Ectodermal cell (in vitro differentiated cells): ENCODE results near the gene PIP5K1C.
A peak's percentile ranks its signal among the peaks of the same experiment; 100 is the strongest.
"Not testable (repeated sequence)": the region's sequence is repeated elsewhere in the genome, so short reads cannot be mapped to it uniquely, and the experiment has no call there.

Experiments
- H3K27ac ChIP-seq: 2 replicates; pipeline ENCODE4 v1.7.0; 2013; ENCODE audit warnings: mild to moderate bottlenecking, low read depth, low read length; ENCODE audit not compliant: insufficient read depth, poor library complexity, severe bottlenecking
- H3K27me3 ChIP-seq: 2 replicates; pipeline ENCODE4 v1.7.0; 2013; ENCODE audit warnings: mild to moderate bottlenecking, low read length; ENCODE audit not compliant: insufficient read depth, control insufficient read depth, poor library complexity, severe bottlenecking
- H3K36me3 ChIP-seq: one replicate; pipeline ENCODE4 v1.7.0; 2013; ENCODE audit warnings: low read length; ENCODE audit not compliant: control insufficient read depth, insufficient read depth
- H3K4me1 ChIP-seq: one replicate; pipeline ENCODE4 v1.7.0; 2013; ENCODE audit warnings: low read length; ENCODE audit not compliant: control insufficient read depth, insufficient read depth
- H3K4me3 ChIP-seq: 2 replicates; pipeline ENCODE4 v1.7.0; 2013; ENCODE audit warnings: low read depth, low read length, control low read depth; ENCODE audit not compliant: insufficient read depth
- H3K9me3 ChIP-seq: 2 replicates; pipeline ENCODE4 v1.7.0; 2013; ENCODE audit warnings: mild to moderate bottlenecking, low read length, moderate library complexity; ENCODE audit not compliant: control insufficient read depth
- WGBS, 2 experiments: methylation state at CpG; one replicate each; pipeline ENCODE4 v1.1.7; 2013; ENCODE audit warnings: missing lambda C conversion rate in 2 of 2; 5-methylcytosine and 5-hydroxymethylcytosine counted together

Gene PIP5K1C

DNA sequence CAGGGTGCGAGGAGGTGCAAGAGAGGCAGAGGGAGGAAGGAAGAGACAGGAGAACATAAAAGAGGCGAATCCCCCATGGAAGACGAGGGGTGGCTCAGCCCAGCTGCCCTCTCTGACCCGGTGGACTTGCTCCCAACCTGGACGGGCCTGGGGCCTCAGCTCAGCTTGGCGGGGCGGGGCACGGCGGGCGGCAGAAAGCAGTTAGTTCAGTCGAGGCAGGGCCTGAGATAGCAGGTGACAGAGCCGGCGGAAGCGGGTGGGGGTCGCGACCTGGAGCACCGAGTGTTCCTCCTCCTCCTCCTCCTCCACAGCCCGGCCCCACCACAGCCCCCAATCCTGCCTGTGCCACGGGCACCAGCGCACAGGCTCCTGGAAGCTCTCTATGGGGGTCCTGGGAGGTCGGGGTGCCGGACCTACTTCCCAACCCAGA lies 66.7 kb downstream of the PIP5K1C start:
- Histone ChIP-seq H3K36me3 (no peaks in the 10 kb centered on the region), H3K9me3 (no peaks in the 10 kb centered on the region), H3K4me3 (no peak overlapping the region), H3K4me1 (no peaks in the 10 kb centered on the region), H3K27ac (no peak overlapping the region), H3K27me3 (no peaks in the 10 kb centered on the region)
- 93 to 97% methylated on average over 22 of the region's 22 CpGs for WGBS, 2 experiments

DNA sequence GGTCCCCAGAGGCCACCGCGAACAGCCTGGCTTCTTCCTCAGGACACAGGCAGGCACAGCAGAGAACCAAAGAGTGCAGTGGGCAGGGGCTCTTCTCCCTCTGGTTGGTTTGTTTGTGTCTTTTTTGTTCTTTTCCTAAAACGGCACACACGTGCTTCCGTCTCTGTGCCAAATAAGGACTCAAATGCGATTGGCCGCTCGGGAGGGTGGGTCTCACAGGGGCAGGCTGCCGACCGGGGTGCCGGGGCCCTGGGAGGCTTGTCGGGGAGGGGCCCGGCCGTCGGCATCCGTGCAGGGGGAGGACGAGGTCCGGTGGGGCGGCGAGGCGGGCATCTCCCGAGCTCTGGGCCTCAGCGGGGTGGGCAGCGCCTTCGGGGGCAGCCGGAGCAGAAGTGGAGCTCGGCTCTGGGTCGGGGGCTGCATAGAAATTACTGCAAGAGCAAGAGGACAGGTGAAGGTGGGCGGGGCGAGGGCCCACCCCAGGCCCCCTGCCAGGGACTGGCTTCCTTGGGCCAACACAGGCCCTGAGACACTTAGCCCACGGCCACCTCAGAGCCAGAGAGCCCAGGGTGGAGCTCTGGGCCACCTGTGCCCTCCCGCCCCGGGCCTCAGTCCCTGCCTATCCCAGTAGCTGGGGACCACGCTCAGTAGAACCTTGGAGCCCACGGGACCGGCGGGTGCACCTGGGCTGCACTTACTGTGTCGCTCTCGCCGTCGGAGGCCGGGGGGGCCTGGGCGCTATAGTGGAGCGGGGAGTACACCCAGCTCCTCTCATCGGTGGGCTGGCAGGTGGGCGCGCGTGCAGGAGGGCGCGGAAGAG lies 67.3 kb downstream of the PIP5K1C start:
- Histone ChIP-seq H3K4me3 (no peak overlapping the region), H3K36me3 (no peaks in the 10 kb centered on the region)

DNA sequence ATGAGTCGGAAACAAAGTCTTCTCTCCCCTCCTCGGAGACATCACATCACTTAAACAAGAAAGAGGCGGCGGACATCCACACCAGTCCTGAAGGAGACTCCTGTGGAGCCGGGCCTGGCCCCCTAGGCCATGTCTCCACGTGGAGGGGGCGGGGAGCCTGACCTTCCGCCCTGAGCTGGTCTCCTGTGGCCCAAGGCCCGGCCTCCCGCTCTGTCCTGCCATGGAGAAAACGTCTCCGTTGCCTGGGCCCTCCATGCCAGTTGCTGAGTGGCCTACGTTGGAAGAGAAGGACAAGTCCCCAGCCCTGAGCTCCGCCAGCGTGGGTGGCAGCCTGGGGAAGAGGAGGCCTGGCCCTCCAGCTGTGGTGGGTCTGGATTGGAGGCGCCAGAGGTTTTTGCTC lies 68.2 kb downstream of the PIP5K1C start:
- H3K27me3 ChIP-seq: no peaks in the 10 kb centered on the region
- no peak overlapping the region for H3K27ac ChIP-seq
- WGBS, 2 experiments: 92 to 94% methylated on average over 16 of the region's 16 CpGs
- H3K9me3 ChIP-seq: no peaks in the 10 kb centered on the region
- no peaks in the 10 kb centered on the region for H3K36me3 ChIP-seq
- H3K4me1 ChIP-seq: no peaks in the 10 kb centered on the region
- no peak overlapping the region for H3K4me3 ChIP-seq

More for the DNA sequence above, 67.3 kb downstream of the PIP5K1C start:
- no peaks in the 10 kb centered on the region for H3K9me3 ChIP-seq
- 96% methylated on average over 50 of the region's 50 CpGs for WGBS, 2 experiments
- no peak overlapping the region for H3K27ac ChIP-seq
- no peaks in the 10 kb centered on the region for H3K4me1 ChIP-seq
- H3K27me3 ChIP-seq: no peaks in the 10 kb centered on the region

DNA sequence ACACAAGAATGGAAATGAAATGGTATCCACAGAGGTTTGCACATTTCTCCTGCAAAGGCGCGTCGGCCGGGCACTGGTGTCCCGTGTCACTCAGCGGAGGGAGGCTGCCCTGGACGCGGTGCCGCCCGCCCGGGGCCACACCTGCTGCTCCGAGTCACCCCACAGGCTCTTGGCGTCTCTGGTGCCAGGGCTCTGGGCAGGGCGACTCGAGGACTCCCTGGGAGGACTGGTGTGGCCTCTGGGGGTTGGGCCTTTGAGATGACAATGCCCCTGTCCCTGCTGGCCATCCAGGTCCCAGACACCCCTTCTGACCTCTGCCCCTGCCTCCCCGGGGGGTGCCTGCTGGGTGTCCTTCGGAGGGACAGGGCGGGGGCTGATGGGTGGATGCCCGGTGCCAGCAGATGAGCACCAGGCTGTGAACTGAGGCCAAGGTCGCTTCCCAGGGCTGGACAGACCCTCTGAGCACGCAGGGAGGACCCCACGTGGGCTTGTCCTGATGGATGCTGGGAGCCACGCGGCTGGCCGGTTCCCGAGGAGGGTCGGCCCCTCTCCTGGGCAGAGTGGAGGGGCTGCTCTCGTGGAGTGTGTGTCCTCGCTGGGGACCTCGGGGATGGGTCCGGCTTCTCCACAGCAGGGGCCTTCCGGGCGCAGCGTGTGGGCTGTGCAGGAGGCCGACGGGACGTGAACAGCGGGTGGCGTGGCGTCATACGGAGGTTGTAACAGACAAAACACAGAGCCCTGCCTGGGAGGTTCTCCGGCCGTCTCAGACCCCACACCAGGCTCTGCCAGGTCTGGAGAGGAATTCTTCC lies 69.0 kb downstream of the PIP5K1C start:
- no peaks in the 10 kb centered on the region for H3K36me3 ChIP-seq
- H3K27me3 ChIP-seq: no peaks in the 10 kb centered on the region
- whole genome bisulfite sequencing, 2 experiments: 94% methylated on average over 43 of the region's 43 CpGs
- no peaks in the 10 kb centered on the region for H3K4me1 ChIP-seq
- H3K4me3 ChIP-seq: no peak overlapping the region
- H3K27ac ChIP-seq: no peak overlapping the region
- no peaks in the 10 kb centered on the region for H3K9me3 ChIP-seq

DNA sequence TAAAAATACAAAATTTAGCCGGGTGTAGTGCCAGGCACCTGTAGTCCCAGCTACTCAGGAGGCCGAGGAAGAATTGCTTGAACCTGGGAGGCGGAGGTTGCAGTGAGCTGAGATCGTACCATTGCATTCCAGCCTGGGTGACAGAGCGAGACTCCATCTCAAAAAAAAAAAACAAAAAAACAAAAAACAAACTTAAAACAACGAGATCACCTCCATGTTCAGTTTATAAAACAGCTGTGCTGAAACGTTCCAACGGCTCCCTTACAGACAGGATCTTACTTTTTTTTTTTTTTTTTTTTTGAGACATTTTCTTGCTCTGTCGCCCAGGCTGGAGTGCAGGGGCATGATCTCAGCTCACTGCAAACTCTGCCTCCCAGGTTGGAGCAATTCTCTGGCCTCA lies 71.5 kb downstream of the PIP5K1C start:
- 87 to 90% methylated on average over 9 of the region's 9 CpGs for WGBS, 2 experiments
- not testable (repeated sequence) for H3K4me1 ChIP-seq, H3K27ac ChIP-seq, H3K27me3 ChIP-seq, H3K9me3 ChIP-seq, H3K4me3 ChIP-seq, H3K36me3 ChIP-seq

DNA sequence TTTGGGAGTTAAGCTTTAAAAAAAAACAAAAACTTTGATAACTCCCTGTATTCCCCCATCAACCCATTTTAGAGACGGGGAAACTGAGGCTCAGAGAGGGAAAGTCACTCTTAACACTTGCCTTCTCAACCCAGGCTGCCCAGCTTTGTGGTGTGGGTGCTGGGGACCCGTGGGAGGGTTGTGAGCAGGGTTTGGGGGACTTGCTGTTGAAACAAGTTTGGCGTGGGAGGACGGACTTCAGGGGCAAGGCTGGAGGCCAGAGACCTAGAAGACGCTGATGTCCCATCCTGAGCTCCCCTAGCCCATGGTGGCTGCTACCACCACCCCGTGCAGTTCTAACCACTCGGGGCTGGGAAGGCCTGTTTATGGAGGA lies 72.9 kb downstream of the PIP5K1C start:
- no peaks in the 10 kb centered on the region for H3K9me3 ChIP-seq
- H3K27ac ChIP-seq: no peak overlapping the region
- peaks cover 4% of the 10 kb centered on the region for H3K4me1 ChIP-seq
- WGBS, 2 experiments: 75 to 83% methylated on average over 7 of the region's 7 CpGs
- H3K27me3 ChIP-seq: no peaks in the 10 kb centered on the region
- H3K4me3 ChIP-seq: no peak overlapping the region
- no peaks in the 10 kb centered on the region for H3K36me3 ChIP-seq

DNA sequence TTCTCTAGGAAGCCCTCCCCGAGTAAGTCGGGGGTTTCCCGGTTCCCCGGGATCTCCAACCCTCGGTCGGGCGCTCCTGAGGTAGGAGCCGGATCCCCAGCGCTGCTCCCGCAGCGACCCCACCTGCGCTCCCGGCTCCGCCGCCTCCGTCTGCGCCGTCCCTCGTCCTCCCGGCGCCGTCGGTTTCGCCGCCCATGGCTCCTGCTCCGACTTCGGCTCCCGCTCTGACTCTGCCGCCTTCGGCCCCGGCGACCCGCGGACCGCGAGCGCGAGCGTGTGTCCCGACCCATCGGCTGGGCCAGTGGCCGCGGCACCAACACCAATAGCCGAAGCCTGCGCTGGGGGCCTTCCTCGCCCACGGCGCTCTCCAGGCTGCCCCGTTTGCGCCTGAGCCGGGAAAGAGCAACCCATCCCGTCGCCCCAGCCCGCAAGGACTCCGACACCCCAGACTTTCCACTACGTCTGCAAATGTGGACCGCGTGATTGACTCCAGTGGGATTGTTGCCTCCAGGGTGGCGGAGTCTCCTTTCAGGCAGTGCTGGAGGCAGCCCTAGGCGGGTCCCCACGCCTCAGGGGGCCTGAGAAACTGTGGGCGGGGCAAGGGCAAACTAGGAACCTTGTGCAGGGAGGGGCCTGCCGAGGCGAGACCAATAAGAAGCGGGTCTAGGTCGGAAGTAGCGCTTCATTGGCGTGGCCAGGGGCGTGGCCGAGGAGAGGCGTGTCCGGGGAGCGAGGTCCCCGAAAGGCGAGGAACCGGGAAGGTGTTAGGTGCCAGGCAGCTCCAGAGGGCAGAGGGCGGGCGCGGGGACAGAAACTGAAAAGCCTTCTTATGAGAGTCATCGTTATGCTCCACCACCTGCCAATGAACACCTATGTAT lies 73.6 kb downstream of the PIP5K1C start, which contains the start of gene CACTIN:
Gene CACTIN, minus strand, starts transcription at position 318 of the 878 bp plus-strand sequence. Its CDS starts 28 bp downstream, at position 290.
- Histone ChIP-seq H3K36me3 (no peaks in the 10 kb centered on the region), H3K4me1 (peaks cover 4% of the 10 kb centered on the region), H3K9me3 (no peaks in the 10 kb centered on the region), H3K27me3 (no peaks in the 10 kb centered on the region), H3K27ac (peak within 1 kb of the TSS; percentile 89), H3K4me3 (peak within 1 kb of the TSS; percentile 62)
- 0 to 1% methylated on average over 80 of the region's 80 CpGs for WGBS, 2 experiments

DNA sequence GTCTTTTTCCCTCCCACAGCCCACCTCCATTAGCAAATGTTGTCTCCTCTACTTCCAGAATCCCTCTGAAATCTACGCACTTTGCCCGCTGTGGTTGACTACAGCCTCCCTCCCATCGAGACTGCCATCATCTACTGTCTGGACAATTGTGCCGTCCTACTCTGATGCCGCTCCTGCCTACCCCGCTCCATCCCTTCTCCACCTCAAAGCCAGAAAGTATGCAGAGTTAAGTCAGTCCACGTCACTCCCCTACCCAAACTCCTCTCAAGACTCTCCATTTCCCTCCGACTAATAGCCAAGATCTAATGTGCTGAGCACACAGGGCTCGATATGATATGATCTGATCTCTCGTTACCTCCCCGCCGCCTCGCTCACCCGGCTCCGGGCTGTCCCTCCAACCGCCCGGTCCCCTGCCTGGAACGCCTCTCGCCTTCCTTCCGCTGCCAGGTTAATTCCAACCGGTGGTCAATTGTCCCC lies 74.2 kb downstream of the PIP5K1C start:
- H3K4me3 ChIP-seq: peak overlapping the region; percentile 62
- no peak overlapping the region for H3K27ac ChIP-seq
- H3K27me3 ChIP-seq: no peaks in the 10 kb centered on the region
- H3K36me3 ChIP-seq: no peaks in the 10 kb centered on the region
- H3K4me1 ChIP-seq: peaks cover 4% of the 10 kb centered on the region
- no peaks in the 10 kb centered on the region for H3K9me3 ChIP-seq
- WGBS, 2 experiments: 2% methylated on average over 21 of the region's 21 CpGs

DNA sequence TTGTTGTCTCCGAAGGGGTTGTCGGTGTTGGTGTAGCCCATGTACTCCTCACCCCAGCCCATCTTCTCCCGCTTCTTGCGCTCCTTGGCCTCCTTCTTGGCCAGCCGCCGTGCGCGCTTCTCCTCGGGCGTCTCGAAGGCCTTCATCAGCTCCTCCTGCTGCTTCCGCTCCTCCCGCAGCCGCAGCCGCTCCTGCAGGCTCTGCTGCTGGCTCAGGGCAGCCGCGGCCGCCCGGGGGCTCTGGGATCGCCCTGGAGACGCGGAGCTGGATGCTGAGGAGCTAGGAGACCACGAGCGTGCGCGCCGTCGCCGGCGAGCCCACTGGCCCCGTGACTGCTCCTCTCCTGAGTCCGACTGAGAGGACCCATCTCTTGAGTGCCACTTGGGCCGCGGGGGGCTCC lies 76.6 kb downstream of the PIP5K1C start:
- Histone ChIP-seq H3K27ac (no peak overlapping the region), H3K9me3 (no peaks in the 10 kb centered on the region), H3K36me3 (no peaks in the 10 kb centered on the region), H3K4me1 (peaks cover 4% of the 10 kb centered on the region), H3K4me3 (no peak overlapping the region), H3K27me3 (no peaks in the 10 kb centered on the region)
- WGBS, 2 experiments: 95 to 96% methylated on average over 34 of the region's 34 CpGs
